ENCODE data around the gene EBF3.

- TF ChIP-seq EZH2 (IDR thresholded peaks at IDR 0.05) (no peak), POLR2AphosphoS5 (IDR thresholded peaks at IDR 0.05; ENCODE audit: borderline replicate concordance, low read depth, low read length) (no peak), FOXP2 (optimal IDR thresholded peaks at IDR 0.05; ENCODE audit: control extremely low read depth, extremely low read length, insufficient read depth) (no peak)
Measured at GRCh38 chr10:129792864-129793263, 171.2 kb downstream of the EBF3 start.
